ENCODE results near the gene PLD4. TPM values are rescaled to one million over a fixed set of nuclear protein-coding genes. Genes with fewer than 3 reads are reported as not detected.

PLD4 gene, protein sequence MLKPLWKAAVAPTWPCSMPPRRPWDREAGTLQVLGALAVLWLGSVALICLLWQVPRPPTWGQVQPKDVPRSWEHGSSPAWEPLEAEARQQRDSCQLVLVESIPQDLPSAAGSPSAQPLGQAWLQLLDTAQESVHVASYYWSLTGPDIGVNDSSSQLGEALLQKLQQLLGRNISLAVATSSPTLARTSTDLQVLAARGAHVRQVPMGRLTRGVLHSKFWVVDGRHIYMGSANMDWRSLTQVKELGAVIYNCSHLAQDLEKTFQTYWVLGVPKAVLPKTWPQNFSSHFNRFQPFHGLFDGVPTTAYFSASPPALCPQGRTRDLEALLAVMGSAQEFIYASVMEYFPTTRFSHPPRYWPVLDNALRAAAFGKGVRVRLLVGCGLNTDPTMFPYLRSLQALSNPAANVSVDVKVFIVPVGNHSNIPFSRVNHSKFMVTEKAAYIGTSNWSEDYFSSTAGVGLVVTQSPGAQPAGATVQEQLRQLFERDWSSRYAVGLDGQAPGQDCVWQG
- total RNA-seq = 0.16 and 0.23 TPM in 2 replicates

DNA sequence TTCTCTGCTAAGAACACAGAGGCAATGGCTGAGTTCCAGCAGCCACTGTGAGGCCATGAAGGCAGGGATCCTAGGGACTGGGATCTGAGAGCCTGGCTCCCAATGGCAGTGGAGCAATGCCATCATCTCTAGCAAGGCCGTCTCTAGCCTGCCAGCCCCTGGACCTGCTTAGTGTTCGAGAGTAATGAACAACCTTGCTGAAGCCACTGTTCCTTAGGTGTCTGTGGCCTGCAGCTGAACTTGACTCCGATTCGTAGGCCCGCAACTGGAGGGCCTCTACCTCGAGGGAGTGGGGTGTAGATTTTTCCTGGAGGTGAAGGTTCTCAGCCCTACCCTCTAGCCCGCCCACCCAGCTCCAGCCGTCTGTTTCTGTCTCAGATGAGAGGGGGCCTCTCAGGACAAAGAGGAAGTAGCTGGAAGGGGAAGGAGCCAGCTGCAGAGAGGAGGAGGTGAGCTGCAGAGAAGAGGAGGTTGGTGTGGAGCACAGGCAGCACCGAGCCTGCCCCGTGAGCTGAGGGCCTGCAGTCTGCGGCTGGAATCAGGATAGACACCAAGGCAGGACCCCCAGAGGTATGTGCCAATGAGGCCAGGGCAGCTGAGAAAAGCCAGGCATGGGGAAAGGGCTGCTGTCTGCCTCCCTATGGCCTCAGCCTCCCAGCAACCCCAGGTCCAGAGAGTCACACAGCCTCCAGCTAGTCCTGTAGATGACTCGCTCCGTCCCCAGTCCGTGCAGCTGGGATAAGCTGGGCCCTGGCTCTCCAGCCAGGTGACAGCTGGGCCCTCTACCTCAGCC is at the start of gene PLD4:
Gene PLD4, plus strand, starts transcription at position 459 of the 793 bp plus-strand sequence. CDS start 2,262 bp downstream, outside the sequence.
- H3K36me3 Mint-ChIP-seq (ENCODE audit: low read depth) = no peaks in the 10 kb centered on the region
- H3K4me3 Mint-ChIP-seq (ENCODE audit: low read depth) = no peak within 1 kb of the TSS
- no peak for DNase-seq (ENCODE audit: low spot score)
- H3K4me1 Mint-ChIP-seq (ENCODE audit: low read depth) = no peaks in the 10 kb centered on the region
- intact Hi-C loops (cut with micrococcal nuclease) = no loop called here
- H3K9me3 Mint-ChIP-seq = peaks cover 3% of the 10 kb centered on the region
- H3K27ac Mint-ChIP-seq = no peak within 1 kb of the TSS
- H3K27me3 Mint-ChIP-seq (ENCODE audit: low read depth) = peaks cover 8% of the 10 kb centered on the region

DNA sequence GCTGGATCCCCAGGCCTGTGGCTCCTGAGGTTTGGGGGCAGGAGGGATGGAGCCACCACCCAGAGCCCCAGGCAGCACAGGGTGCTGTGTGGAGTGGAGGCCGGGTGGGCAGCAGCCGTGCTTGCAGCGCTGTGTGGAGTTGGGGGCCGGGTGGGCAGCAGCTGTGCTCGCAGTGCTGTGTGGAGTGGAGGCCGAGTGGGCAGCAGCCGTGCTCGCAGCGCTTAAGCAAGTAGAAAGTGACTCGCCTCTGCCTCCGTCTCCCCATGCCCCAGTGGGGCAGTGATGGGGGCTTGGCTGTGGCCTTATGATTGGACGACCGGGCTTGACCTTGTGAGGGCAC is 49.3 kb upstream of the PLD4 start:
- Mint-ChIP-seq H3K9me3 (no peaks in the 10 kb centered on the region), H3K4me1 (ENCODE audit: low read depth) (no peaks in the 10 kb centered on the region), H3K27ac (no peak overlapping the region), H3K4me3 (ENCODE audit: low read depth) (no peak overlapping the region), H3K36me3 (ENCODE audit: low read depth) (no peaks in the 10 kb centered on the region), H3K27me3 (ENCODE audit: low read depth) (no peaks in the 10 kb centered on the region)
- DNase-seq (ENCODE audit: low spot score) = no peak
- intact Hi-C loops (cut with micrococcal nuclease) = no loop called here

DNA sequence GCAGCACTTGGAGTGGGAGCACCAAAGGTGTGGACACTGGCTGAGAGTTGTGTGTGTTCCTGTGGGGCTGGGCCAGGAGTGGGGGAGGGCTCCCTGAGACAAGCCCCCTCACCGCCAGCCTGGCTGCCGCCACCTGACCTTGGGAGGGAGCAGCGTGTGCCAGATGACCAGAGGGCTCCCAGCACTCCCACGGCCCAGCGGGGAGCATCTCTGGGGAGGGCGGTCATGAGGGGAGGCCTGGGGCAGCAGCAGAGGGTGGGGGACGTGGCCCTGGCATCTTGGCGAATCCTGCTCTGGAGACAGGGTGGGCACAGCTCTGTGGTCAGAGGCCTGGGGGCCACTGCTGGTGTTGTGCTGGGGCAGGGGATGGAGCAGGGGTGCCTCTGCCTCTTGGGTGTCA is 48.9 kb upstream of the PLD4 start:
- no peak overlapping the region for H3K27ac Mint-ChIP-seq
- no peaks in the 10 kb centered on the region for H3K4me1 Mint-ChIP-seq (ENCODE audit: low read depth)
- no peaks in the 10 kb centered on the region for H3K9me3 Mint-ChIP-seq
- no peak for DNase-seq (ENCODE audit: low spot score)
- H3K4me3 Mint-ChIP-seq (ENCODE audit: low read depth) = no peak overlapping the region
- intact Hi-C loops (cut with micrococcal nuclease) = no loop called here
- no peaks in the 10 kb centered on the region for H3K36me3 Mint-ChIP-seq (ENCODE audit: low read depth)
- H3K27me3 Mint-ChIP-seq (ENCODE audit: low read depth) = no peaks in the 10 kb centered on the region

GRCh38 chr14:104876251-104876699 is 48.4 kb upstream of the PLD4 start:
- Mint-ChIP-seq H3K4me1 (ENCODE audit: low read depth) (no peaks in the 10 kb centered on the region), H3K4me3 (ENCODE audit: low read depth) (no peak overlapping the region), H3K27me3 (ENCODE audit: low read depth) (no peaks in the 10 kb centered on the region), H3K27ac (no peak overlapping the region), H3K9me3 (no peaks in the 10 kb centered on the region), H3K36me3 (ENCODE audit: low read depth) (no peaks in the 10 kb centered on the region)
- no peak for DNase-seq (ENCODE audit: low spot score)
- intact Hi-C loops (cut with micrococcal nuclease) = no loop called here

GRCh38 chr14:104877066-104877805 is 47.4 kb upstream of the PLD4 start:
- H3K36me3 Mint-ChIP-seq (ENCODE audit: low read depth) = no peaks in the 10 kb centered on the region
- no peak for DNase-seq (ENCODE audit: low spot score)
- intact Hi-C loops (cut with micrococcal nuclease) = no loop called here
- H3K4me3 Mint-ChIP-seq (ENCODE audit: low read depth) = no peak overlapping the region
- H3K27ac Mint-ChIP-seq = no peak overlapping the region
- H3K9me3 Mint-ChIP-seq = no peaks in the 10 kb centered on the region
- H3K27me3 Mint-ChIP-seq (ENCODE audit: low read depth) = no peaks in the 10 kb centered on the region
- no peaks in the 10 kb centered on the region for H3K4me1 Mint-ChIP-seq (ENCODE audit: low read depth)

- Mint-ChIP-seq H3K36me3 (ENCODE audit: low read depth) (no peaks in the 10 kb centered on the region), H3K27me3 (ENCODE audit: low read depth) (no peaks in the 10 kb centered on the region), H3K4me3 (ENCODE audit: low read depth) (no peak overlapping the region), H3K9me3 (no peaks in the 10 kb centered on the region), H3K4me1 (ENCODE audit: low read depth) (no peaks in the 10 kb centered on the region), H3K27ac (no peak overlapping the region)
- no peak for DNase-seq (ENCODE audit: low spot score)
- intact Hi-C loops (cut with micrococcal nuclease) = no loop called here
Observed at GRCh38 chr14:104877806-104878550, 46.7 kb upstream of the PLD4 start.

- Mint-ChIP-seq H3K4me3 (ENCODE audit: low read depth) (no peak overlapping the region), H3K27me3 (ENCODE audit: low read depth) (no peaks in the 10 kb centered on the region), H3K4me1 (ENCODE audit: low read depth) (no peaks in the 10 kb centered on the region), H3K9me3 (no peaks in the 10 kb centered on the region), H3K27ac (no peak overlapping the region), H3K36me3 (ENCODE audit: low read depth) (no peaks in the 10 kb centered on the region)
- no peak for DNase-seq (ENCODE audit: low spot score)
- intact Hi-C loops (cut with micrococcal nuclease) = no loop called here
Observed at GRCh38 chr14:104878582-104878981, 46.1 kb upstream of the PLD4 start.

GRCh38 chr14:104879201-104879982 is 45.3 kb upstream of the PLD4 start:
- Mint-ChIP-seq H3K27me3 (ENCODE audit: low read depth) (no peaks in the 10 kb centered on the region), H3K4me1 (ENCODE audit: low read depth) (no peaks in the 10 kb centered on the region), H3K9me3 (no peaks in the 10 kb centered on the region), H3K4me3 (ENCODE audit: low read depth) (no peak overlapping the region), H3K27ac (no peak overlapping the region), H3K36me3 (ENCODE audit: low read depth) (no peaks in the 10 kb centered on the region)
- DNase-seq (ENCODE audit: low spot score) = no peak
- intact Hi-C loops (cut with micrococcal nuclease) = no loop called here

DNA sequence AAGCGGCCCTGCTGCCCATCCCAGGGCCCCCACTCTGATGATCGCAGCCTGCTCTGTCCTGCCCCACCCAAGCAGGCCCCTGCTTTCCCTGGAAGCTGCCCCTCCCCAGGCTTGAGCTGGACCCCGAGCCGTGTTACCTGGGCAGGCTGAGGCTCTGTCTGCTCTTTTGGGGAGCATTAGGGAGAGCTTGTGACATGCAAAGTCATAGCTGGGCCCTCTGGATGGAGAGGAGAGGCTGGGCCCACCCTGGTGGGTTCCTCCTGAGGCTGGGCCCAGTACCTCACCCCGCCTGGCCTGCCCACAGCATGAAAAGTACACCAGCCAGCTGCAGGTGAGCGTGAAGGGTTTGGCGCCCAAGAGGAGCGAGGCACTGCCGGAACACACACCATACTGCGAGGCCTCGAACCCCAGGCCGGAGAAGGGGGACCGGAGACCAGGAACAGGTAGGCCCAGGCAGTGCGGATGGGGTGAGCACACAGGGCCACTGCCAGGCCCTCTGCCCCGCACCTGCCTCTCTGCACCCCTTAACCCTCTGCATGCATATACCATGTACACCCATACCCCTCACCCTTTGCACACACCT is 44.6 kb upstream of the PLD4 start:
- H3K4me1 Mint-ChIP-seq (ENCODE audit: low read depth) = no peaks in the 10 kb centered on the region
- DNase-seq (ENCODE audit: low spot score) = no peak
- H3K36me3 Mint-ChIP-seq (ENCODE audit: low read depth) = no peaks in the 10 kb centered on the region
- no peak overlapping the region for H3K27ac Mint-ChIP-seq
- no peak overlapping the region for H3K4me3 Mint-ChIP-seq (ENCODE audit: low read depth)
- intact Hi-C loops (cut with micrococcal nuclease) = no loop called here
- no peaks in the 10 kb centered on the region for H3K9me3 Mint-ChIP-seq
- H3K27me3 Mint-ChIP-seq (ENCODE audit: low read depth) = no peaks in the 10 kb centered on the region

DNA sequence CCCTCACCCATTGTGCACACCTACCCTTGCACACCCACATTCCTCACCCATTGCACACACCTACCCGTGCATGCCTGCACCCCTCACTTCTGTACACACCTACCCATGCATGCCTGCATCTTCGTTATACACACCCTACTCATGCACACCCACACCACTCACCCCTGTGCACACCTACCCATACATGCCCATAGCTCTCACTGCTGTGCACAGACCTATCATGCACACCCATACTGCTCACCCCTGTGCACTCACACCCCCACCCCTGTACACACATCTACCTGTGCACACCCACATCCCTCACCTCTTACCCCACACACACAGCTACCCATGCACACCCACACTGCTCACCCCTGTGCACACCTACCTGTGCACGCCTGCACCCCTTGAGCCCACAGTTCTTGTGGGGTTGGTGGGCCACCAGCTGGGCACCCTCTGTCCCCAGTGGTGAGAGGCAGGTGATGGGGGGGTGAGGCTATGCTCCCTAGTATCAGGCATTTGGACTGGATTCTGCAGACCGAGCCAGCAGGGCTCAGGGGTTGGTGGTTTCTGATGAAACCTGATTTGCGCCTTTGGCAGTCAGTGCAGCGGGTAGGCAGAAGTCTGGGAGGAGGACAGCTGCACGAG is 44.0 kb upstream of the PLD4 start:
- H3K36me3 Mint-ChIP-seq (ENCODE audit: low read depth) = no peaks in the 10 kb centered on the region
- H3K4me1 Mint-ChIP-seq (ENCODE audit: low read depth) = no peaks in the 10 kb centered on the region
- no peak for DNase-seq (ENCODE audit: low spot score)
- no peaks in the 10 kb centered on the region for H3K9me3 Mint-ChIP-seq
- no peaks in the 10 kb centered on the region for H3K27me3 Mint-ChIP-seq (ENCODE audit: low read depth)
- no peak overlapping the region for H3K27ac Mint-ChIP-seq
- intact Hi-C loops (cut with micrococcal nuclease) = no loop called here
- no peak overlapping the region for H3K4me3 Mint-ChIP-seq (ENCODE audit: low read depth)

DNA sequence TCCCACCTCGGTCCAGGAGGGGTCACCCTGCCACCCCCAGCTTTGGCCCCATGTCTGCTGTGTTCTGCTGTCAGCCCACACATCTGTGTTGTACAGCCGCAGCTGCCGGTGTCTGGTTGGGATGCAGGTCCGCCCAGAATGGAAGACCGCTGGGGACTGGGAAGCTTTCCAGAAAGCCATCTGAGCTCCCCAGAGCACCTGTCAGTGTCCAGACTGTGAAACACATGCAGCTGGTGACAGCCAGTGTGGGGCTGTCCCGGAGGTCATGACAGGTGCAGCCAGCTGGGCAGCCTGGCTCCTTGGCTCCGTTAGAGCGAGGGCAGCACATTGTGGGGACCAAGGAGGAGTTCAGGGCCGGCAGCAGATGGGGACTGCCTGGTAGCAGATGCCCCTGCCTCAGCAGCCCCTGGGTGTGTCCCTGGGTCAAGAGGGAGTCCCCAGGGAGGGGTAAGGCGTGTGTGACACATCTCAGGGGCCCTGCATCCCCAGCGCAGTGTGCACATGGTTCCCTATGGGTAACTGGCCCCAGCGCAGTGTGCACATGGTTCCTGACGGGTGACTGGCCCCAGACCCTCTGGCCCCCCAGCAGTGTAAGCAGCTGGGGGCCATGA is 43.2 kb upstream of the PLD4 start:
- Mint-ChIP-seq H3K36me3 (ENCODE audit: low read depth) (no peaks in the 10 kb centered on the region), H3K27me3 (ENCODE audit: low read depth) (no peaks in the 10 kb centered on the region), H3K27ac (no peak overlapping the region), H3K4me3 (ENCODE audit: low read depth) (no peak overlapping the region), H3K4me1 (ENCODE audit: low read depth) (no peaks in the 10 kb centered on the region), H3K9me3 (no peaks in the 10 kb centered on the region)
- DNase-seq (ENCODE audit: low spot score) = no peak
- intact Hi-C loops (cut with micrococcal nuclease) = no loop called here

Data from activated T-helper 2 cell treated with anti-CD3 and anti-CD28 coated beads, Interferon-gamma antibody, Interleukin-2, Interleukin-4, amounts not matched to agents 10 μg/mL and 5 μg/mL and 100 μg/mL, durations not matched to agents 14 hours and 24 hours and 36 hours (primary cell).